Gastrocnemius medialis (tissue), 4 donors: ENCODE data around the gene CGB1.

Source experiments
- CTCF ChIP-seq, 5 experiments: fragments of 450-650 bp in 3 of 5; fragments of 200-600 bp in 2 of 5; sonication (generic) in 2 of 5; IDR thresholded peaks in 4 of 5; conservative IDR thresholded peaks in 1 of 5; 1 replicate in 4 of 5; 2 replicates in 1 of 5; pipeline ENCODE4 v1.5.1; 2016 to 2019; ENCODE audit warnings: antibody characterized with exemption in 5 of 5, mild to moderate bottlenecking in 3 of 5, moderate library complexity in 3 of 5
- POLR2A ChIP-seq, 2 donors: fragments of 450-650 bp; IDR thresholded peaks; one replicate each; pipeline ENCODE4 v1.6.1; 2017; ENCODE audit warnings: antibody characterized with exemption in 2 of 2, mild to moderate bottlenecking in 2 of 2, moderate library complexity in 2 of 2

- no peak for TF ChIP-seq POLR2A (IDR thresholded peaks at IDR 0.05)
- no peak for TF ChIP-seq CTCF (IDR thresholded peaks at IDR 0.05 in 4 of 5, conservative IDR thresholded peaks at IDR 0.05 in 1 of 5)
Measured at GRCh38 chr19:49085868-49086232, 49.2 kb upstream of the CGB1 start.
